Ascending aorta (tissue), 2 donors: ENCODE results near the gene KLF2. TPM values are rescaled to one million over a fixed set of nuclear protein-coding genes. Genes with fewer than 3 reads are reported as not detected.

Experiments used
- DNase-seq, 2 donors: peaks; one replicate each; pipeline ENCODE4 v3.0.0-alpha.2; 2019; ENCODE audit warnings: low spot score in 2 of 2
- H3K27ac ChIP-seq, 2 donors: fragments of 200-600 bp; sonication (generic); one replicate each; pipeline ENCODE4 v1.5.1; 2016 to 2017; ENCODE audit warnings: mild to moderate bottlenecking in 1 of 2
- H3K27me3 ChIP-seq: fragments of 200-600 bp; sonication (generic); one replicate; pipeline ENCODE4 v1.5.1; 2017
- H3K36me3 ChIP-seq, 2 donors: fragments of 200-600 bp; sonication (generic); one replicate each; pipeline ENCODE4 v1.5.1; 2016
- H3K4me1 ChIP-seq, 2 donors: fragments of 200-600 bp; sonication (generic); one replicate each; pipeline ENCODE4 v1.5.1; 2016 to 2017; ENCODE audit warnings: mild to moderate bottlenecking in 1 of 2
- H3K4me3 ChIP-seq, 2 donors: fragments of 200-600 bp; sonication (generic); one replicate each; pipeline ENCODE4 v1.5.1; 2016 to 2017; ENCODE audit warnings: mild to moderate bottlenecking in 1 of 2
- H3K9me3 ChIP-seq, 2 donors: fragments of 200-600 bp; sonication (generic); one replicate each; pipeline ENCODE4 v1.5.1; 2016
- intact Hi-C: fragments of 100-400 bp; cut with DNase I; formaldehyde crosslinking; loops from one replicate; pipeline ENCODE4 v1.15.1; 2023
- total RNA-seq: library from RNA; depleted of rRNA; stranded (reverse); fragments of >200 nt; gene quantifications from one replicate; pipeline ENCODE4 v1.1.0, GENCODE V29; 2016
- TF ChIP-seq, protein P1 (sequence below), 3 experiments: fragments of 200-600 bp in 2 of 3; fragments of 450-650 bp in 1 of 3; sonication (generic) in 2 of 3; IDR thresholded peaks; one replicate each; pipeline ENCODE4 v1.5.1; 2016 to 2019; ENCODE audit warnings: antibody characterized with exemption in 3 of 3, mild to moderate bottlenecking in 1 of 3, moderate library complexity in 1 of 3

KLF2 gene
- total RNA-seq, 1 donor from 2014 or later: 281 TPM

DNA sequence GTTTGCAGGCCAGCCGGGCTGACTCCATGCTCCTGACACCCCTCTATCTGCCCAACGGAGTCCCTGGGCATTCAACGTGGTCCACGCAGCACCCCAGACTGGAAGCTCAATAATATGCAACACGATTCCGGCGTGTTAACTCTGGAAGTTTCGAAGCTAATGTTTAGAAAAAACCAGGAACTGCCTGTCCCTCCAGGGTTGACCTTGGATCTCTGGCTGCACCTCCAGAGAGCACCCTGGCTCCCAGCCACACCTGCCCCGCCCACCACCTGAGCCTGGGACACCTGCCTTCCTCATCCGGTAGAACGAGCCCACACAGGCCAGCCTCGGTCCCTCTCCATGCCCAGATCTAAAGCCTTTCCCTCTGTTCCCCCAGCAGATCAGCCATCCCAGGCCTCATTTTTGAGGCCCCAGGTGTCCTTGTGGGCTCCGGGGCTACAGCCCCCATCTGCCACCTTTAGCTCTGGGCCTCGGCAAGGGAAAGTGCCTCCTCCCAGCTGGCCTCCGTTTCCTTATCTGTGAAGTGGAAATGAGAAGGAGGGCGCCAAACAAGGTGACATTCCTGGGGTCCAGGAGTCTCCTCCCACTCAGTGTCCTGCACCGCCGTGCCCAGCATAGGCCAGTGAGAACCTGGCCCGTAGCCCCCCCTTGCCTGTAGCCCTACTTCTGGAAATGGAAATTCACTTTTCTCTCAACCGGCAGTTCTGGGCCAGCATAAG, 38.7 kb downstream of the KLF2 start:
- Histone ChIP-seq H3K27ac (no peak overlapping the region), H3K27me3 (no peaks in the 10 kb centered on the region), H3K4me1 (no peaks in the 10 kb centered on the region), H3K9me3 (no peaks in the 10 kb centered on the region), H3K36me3 (no peaks in the 10 kb centered on the region), H3K4me3 (no peak overlapping the region)
- intact Hi-C loops: no loop called here
- no peak for DNase-seq
- TF ChIP-seq, protein P1, sequence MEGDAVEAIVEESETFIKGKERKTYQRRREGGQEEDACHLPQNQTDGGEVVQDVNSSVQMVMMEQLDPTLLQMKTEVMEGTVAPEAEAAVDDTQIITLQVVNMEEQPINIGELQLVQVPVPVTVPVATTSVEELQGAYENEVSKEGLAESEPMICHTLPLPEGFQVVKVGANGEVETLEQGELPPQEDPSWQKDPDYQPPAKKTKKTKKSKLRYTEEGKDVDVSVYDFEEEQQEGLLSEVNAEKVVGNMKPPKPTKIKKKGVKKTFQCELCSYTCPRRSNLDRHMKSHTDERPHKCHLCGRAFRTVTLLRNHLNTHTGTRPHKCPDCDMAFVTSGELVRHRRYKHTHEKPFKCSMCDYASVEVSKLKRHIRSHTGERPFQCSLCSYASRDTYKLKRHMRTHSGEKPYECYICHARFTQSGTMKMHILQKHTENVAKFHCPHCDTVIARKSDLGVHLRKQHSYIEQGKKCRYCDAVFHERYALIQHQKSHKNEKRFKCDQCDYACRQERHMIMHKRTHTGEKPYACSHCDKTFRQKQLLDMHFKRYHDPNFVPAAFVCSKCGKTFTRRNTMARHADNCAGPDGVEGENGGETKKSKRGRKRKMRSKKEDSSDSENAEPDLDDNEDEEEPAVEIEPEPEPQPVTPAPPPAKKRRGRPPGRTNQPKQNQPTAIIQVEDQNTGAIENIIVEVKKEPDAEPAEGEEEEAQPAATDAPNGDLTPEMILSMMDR (IDR thresholded peaks at IDR 0.05): no peak

DNA sequence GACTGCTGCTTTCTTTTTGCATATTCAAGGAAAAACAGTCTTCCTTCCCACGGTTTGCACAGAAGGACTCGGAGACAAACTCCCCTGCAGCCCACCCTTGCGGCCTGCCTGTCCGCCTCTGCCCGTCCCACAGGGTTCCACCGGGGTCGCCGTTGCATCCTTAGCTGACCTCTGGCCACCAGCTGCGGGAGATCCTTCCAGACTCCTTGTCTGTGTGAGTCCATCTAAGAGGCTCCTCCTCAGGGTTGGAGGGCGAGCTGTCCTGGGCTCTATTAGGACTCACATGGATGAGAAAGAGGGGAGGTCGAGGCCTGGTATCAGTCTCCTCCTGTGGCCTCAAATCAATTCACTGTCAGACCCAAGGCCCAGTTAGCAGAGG, 39.2 kb downstream of the KLF2 start:
- Histone ChIP-seq H3K4me1 (no peaks in the 10 kb centered on the region), H3K4me3 (no peak overlapping the region), H3K36me3 (no peaks in the 10 kb centered on the region), H3K27me3 (no peaks in the 10 kb centered on the region), H3K27ac (no peak overlapping the region), H3K9me3 (no peaks in the 10 kb centered on the region)
- intact Hi-C loops: no loop called here
- DNase-seq: no peak
- TF ChIP-seq, protein P1 (IDR thresholded peaks at IDR 0.05): no peak

DNA sequence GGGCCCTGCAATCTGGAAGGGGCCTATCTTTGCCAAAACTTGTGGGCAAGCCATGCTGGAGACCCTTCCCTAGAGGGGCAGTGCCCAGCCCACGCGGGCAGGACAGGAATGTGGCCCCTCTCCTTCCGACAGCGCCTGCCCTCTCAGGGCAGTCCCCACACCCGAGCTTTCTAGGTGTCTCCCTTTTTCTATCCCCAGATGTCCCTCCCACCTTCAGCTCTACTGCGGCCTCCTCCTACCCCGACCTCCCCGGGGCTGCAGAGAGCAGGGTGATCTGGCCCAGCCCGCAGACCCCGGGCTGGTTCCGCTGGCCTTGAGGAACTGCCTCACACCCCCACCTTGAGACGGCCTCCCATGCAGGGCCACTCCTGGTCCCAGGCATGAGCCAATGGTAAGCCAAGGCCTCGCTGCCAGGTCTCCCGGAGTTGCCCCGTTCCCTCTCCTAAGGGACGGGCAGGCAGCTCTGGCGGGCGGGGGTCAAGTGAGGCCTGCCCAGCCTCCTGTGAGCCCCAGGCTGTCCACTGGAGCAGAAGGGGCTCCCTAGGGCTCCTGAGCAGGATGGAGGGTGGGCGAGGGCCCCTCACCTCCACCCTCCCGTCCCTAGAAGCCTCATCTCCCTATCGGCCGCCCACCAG, 39.7 kb downstream of the KLF2 start:
- Histone ChIP-seq H3K27me3 (no peaks in the 10 kb centered on the region), H3K27ac (no peak overlapping the region), H3K36me3 (no peaks in the 10 kb centered on the region), H3K4me1 (no peaks in the 10 kb centered on the region), H3K9me3 (no peaks in the 10 kb centered on the region), H3K4me3 (no peak overlapping the region)
- intact Hi-C loops: no loop called here
- no peak for DNase-seq
- TF ChIP-seq, protein P1 (IDR thresholded peaks at IDR 0.05): no peak

DNA sequence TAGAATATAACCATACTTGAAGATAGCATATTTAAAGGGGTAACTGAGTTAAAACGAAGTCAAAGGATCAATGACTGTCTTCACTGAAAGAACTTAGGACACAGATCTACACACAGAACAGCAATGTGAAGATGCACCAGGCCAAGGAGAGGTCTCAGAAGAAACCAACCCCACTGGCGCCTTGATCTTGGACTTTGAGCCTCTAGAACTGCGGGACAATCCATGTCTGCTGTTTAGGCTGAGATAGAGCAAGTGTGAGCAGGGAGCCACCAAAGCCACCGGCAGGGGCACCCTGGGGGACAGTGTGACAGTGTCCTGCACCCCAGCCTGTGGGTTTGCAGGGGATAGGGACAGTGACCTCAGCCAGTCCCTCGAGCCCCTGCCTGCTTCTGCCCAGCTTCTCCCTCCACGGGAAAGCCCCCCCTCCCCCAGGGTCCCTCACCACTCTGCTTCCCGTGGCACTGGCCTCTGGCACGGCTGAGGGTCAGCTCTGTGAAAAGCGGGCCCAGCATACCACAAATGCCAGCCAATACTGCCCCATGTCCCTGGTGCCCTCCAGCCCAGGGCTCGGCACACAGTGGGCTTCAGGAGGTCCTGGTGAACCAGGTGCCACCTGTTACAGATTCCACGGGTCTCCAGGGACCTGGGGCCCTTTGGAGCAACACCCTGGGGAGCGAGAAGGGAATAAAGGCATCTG, 40.8 kb downstream of the KLF2 start:
- no peaks in the 10 kb centered on the region for H3K9me3 ChIP-seq
- H3K27me3 ChIP-seq: no peaks in the 10 kb centered on the region
- DNase-seq: no peak
- H3K36me3 ChIP-seq: no peaks in the 10 kb centered on the region
- TF ChIP-seq, protein P1 (IDR thresholded peaks at IDR 0.05): no peak
- intact Hi-C loops: no loop called here
- H3K4me1 ChIP-seq: no peaks in the 10 kb centered on the region
- no peak overlapping the region for H3K27ac ChIP-seq
- H3K4me3 ChIP-seq: no peak overlapping the region

DNA sequence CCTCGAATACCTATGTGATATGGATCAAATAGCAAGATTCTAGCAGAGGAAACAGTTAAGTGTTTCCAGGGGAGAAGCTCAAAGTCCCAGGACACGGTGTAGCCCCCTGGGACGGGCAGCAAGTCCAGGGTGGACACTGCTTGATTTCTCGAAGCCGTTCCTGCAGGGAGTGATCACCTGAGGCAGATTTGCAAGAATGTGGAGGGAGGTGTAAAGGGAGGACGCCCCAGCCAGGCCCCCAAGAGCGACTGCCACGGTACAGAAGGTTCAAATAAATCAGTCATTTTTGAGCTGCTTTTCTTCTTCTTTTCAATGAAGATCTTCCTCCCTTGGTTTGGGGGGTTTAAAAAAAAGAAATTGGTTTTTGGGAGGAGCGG, 41.4 kb downstream of the KLF2 start:
- TF ChIP-seq, protein P1 (IDR thresholded peaks at IDR 0.05): no peak
- Histone ChIP-seq H3K27me3 (no peaks in the 10 kb centered on the region), H3K36me3 (peaks cover 0 to 5% of the 10 kb centered on the region in 2 donors), H3K4me3 (no peak overlapping the region), H3K27ac (no peak overlapping the region), H3K9me3 (no peaks in the 10 kb centered on the region), H3K4me1 (no peaks in the 10 kb centered on the region)
- intact Hi-C loops: no loop called here
- no peak for DNase-seq
